HUDEP-2 (cell line): ENCODE measurements around the gene EPB41.

Experiments
- DNase-seq, 76 experiments: peaks; one replicate each; lab custom pipeline; 2025; ENCODE audit not compliant: unreplicated experiment in 76 of 76; lab: John Stamatoyannopoulos, UW

Gene EPB41

GRCh38 chr1:28890435-28890834, 23.9 kb upstream of the EPB41 start:
- DNase-seq = no peak

DNA sequence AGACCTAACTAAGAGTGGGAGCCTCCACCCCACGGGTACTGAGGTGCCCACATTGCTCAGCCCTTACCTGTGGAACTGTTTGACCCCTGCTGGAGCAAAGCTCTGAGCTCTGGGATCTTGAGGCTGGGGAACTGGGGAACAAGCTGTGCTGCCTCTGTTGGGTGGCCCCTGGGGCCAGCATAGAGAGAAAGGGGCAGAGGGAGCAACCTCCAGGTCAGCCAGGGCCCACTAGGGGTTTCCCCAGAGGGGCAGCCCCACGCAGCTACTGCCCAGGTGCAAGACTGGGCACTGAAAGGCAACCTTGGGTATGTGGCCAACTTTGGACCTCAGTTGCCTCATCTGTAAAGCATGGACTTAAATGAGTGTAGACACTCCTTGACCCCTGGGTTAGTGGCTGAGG, 23.5 kb upstream of the EPB41 start:
- DNase-seq = no peak

GRCh38 chr1:28891256-28891655, 23.1 kb upstream of the EPB41 start:
- DNase-seq = no peak

GRCh38 chr1:28893403-28894102, 20.8 kb upstream of the EPB41 start:
- DNase-seq = peak in 17 of 76 experiments; percentile 6 to 42 (median 21)

GRCh38 chr1:28894785-28895184, 19.6 kb upstream of the EPB41 start:
- DNase-seq = no peak

- DNase-seq = no peak
Measured at GRCh38 chr1:28895896-28896608, 18.3 kb upstream of the EPB41 start.

GRCh38 chr1:28896609-28896986, 17.8 kb upstream of the EPB41 start:
- DNase-seq = no peak

DNA sequence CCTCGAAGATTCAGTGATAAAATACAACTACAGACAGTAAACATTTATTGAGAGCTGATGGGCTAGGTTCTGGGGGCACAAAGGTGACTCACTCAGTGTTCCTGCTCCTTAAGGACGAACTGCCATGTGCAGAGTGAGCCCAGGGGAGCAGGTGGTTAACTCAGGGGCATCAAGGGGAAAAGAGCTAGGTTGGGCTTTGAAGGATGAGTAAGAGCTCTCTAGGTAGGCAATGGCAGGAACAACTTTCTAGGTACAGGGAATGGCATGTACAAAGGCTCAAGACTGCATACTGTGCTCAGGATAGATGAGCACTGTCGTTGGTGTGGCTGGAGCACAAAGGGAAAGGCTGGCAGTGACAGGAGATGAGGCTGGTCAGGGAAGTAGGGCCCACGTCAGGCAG, 16.6 kb upstream of the EPB41 start:
- no peak for DNase-seq

GRCh38 chr1:28898405-28898881, 15.9 kb upstream of the EPB41 start:
- DNase-seq = peak in 18 of 76 experiments; percentile 1 to 43 (median 24)

- DNase-seq = no peak
Measured at GRCh38 chr1:28899267-28899666, 15.1 kb upstream of the EPB41 start.

- no peak for DNase-seq
Measured at GRCh38 chr1:28900562-28900961, 13.8 kb upstream of the EPB41 start.

DNA sequence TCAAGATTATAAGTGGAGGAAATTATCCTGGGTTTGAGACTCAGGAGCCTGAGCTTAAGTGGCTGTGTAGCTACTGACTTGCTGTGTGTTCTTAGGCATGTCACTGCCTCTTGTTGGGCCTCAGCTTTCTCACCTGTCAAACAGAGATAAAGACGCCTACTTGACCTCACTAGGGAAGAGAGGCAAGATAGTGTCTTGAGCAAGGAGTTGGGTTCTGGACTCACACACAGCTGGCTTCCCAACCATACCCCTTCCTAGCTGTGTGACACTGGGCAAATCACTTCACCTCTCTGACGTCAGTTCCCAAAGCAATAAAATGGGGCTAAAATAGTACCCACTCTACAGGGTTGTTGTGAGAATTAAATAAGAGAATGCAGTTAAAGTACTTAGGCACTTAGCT, 11.6 kb upstream of the EPB41 start:
- peak in 20 of 76 experiments; percentile 6 to 52 (median 32) for DNase-seq

- no peak for DNase-seq
Measured at GRCh38 chr1:28905921-28906666, 8.3 kb upstream of the EPB41 start.

- no peak for DNase-seq
Measured at GRCh38 chr1:28909198-28909597, 5.2 kb upstream of the EPB41 start.

DNA sequence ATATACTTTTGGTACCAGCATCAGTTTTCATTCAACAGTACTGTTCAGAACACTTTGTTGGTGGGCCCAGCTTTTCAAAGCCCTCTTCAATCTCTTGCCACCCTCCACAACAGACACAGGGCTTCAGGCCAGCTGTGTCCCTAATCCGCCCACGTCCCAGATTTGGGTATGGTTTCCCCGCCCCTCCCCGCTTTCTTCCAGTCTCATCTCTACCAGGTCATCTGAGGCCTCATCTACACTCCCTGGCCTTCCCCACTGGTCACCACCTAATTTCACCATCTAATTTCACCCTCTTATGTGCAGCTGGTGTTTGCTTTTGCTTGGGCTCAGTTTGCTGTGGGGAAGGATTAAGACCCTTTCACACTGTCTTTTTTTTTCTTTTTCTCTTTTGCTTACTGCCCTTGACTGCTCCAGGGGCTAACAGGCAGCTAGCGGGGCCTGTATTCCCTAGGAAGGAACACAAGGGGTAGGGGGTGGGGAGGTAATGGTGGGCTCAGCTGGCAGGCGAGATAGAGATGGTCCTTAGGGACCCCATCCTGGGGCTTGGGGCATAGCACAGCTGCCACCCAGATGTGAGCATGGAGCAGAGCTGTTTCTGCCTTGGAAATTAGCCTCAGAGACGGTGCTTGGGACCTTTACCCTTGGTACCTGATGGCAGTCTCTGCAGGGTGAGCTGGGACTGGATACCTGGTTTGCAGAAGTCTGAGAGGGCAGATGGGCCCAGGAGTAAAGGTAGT, 3.8 kb upstream of the EPB41 start:
- DNase-seq = peak in 1 of 76 experiments; percentile 19

DNA sequence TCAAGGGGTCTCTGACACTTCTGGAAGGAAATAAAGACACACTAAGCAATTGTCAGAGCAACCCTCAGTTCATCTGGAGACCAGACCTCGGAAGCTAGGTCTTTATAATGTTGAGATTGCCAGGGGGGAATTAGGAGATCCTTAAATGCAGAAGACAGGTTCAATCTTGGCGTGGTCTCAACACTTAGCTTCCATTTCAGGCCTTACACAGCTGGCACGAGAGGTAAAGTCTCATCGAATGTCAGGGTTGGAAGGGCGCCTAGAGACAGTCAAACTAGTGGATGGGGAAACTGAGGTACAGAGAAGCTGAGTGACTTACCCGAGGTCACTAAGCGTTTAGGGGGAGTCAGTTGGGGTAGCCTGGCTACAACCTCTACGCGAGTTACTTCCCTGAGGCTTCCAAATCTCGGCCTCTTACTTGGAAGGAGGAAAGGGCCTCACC, 562 bp upstream of the EPB41 start:
- no peak for DNase-seq

DNA sequence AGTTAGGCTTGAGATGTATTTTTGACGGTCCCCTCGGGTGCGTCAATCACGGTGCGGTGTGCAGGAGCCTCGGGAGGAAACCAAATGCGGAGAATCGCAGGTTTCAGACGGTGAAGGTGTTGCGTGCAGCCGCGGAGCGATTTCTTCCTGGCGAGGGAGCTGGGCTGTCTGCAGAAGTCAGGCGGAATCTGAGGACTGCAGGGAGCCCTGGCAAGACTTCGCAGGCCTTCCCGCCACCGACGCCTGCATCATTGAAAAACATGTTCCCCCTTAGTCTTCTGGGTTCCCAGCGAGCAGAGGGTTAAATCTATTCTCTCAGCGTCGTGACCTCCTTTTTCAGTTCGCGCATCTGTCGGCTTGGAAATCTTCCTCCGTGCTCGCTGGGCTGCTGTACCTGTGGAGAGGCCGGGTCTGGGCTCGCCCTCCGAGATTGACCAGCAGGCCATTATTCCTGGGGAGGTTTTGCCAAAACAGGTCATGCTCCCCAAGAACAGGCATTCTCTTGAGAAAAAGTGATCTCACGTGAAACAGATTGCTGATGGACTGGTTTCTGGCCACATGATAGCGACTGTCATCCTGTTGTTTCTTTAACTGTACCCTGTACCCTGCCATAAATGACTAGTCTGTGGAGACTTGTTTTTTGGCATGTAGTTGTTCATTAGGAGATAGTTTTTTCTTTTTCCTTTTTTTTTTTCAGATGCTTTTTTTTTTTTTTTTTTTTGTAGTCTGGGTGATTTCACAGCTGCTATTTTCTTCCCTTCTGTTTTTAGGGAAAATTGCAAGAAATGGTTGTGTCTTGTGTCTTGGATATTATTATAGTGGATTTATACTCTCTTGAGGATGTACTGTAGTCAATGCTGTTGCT, 894 bp downstream of the EPB41 start:
- DNase-seq = peak in 1 of 76 experiments; percentile 7

- no peak for DNase-seq
Measured at GRCh38 chr1:28917757-28918118, 3.4 kb downstream of the EPB41 start.

GRCh38 chr1:28921286-28921869, 7.0 kb downstream of the EPB41 start:
- DNase-seq = no peak
